Endothelial cell (in vitro differentiated cells): ENCODE measurements around the gene ARMC9. TPM values are rescaled to one million over a fixed set of nuclear protein-coding genes. Genes with fewer than 3 reads are reported as not detected.

Experiments
- DNase-seq: peaks from one replicate; pipeline ENCODE4 v3.0.0; 2021; ENCODE audit warnings: low spot score
- H3K27ac Mint-ChIP-seq: one replicate; pipeline ENCODE4 v1.8.0; 2021; ENCODE audit warnings: mixed read lengths, inconsistent platforms; ENCODE audit not compliant: unreplicated experiment
- H3K27me3 Mint-ChIP-seq: one replicate; pipeline ENCODE4 v1.8.0; 2021; ENCODE audit warnings: mild to moderate bottlenecking, moderate library complexity, mixed read lengths, inconsistent platforms; ENCODE audit not compliant: unreplicated experiment
- H3K36me3 Mint-ChIP-seq: one replicate; pipeline ENCODE4 v1.8.0; 2021; ENCODE audit warnings: mild to moderate bottlenecking, low read depth, mixed read lengths, inconsistent platforms; ENCODE audit not compliant: unreplicated experiment
- H3K4me1 Mint-ChIP-seq: one replicate; pipeline ENCODE4 v1.8.0; 2021; ENCODE audit warnings: mild to moderate bottlenecking, mixed read lengths, inconsistent platforms; ENCODE audit not compliant: unreplicated experiment
- H3K4me3 Mint-ChIP-seq: one replicate; pipeline ENCODE4 v1.8.0; 2021; ENCODE audit warnings: mild to moderate bottlenecking, mixed read lengths, inconsistent platforms; ENCODE audit not compliant: unreplicated experiment
- H3K9me3 Mint-ChIP-seq: one replicate; pipeline ENCODE4 v1.8.0; 2021; ENCODE audit warnings: mixed read lengths, inconsistent platforms; ENCODE audit not compliant: unreplicated experiment
- CTCF ChIP-seq: fragments of 200-600 bp; sonication (generic); IDR thresholded peaks from one replicate; pipeline ENCODE4 v1.5.0; 2021; ENCODE audit warnings: antibody characterized with exemption; ENCODE audit not compliant: unreplicated experiment
- total RNA-seq: library from RNA; stranded (reverse); fragmentation: NEBNext Ultra II Directional; extraction: Animal tissue kit (Norgen Biotek cat#: 25700); gene quantifications from one replicate; pipeline ENCODE4 v1.2.1, GENCODE V29; 2021; ENCODE audit not compliant: unreplicated experiment

Gene ARMC9
- total RNA-seq, 1 donor from 2014 or later: 18.3 TPM

GRCh38 chr2:231294116-231294515 is 95.7 kb downstream of the ARMC9 start:
- no peak for DNase-seq
- Mint-ChIP-seq H3K9me3 (no peaks in the 10 kb centered on the region), H3K4me3 (no peak overlapping the region), H3K27me3 (no peaks in the 10 kb centered on the region), H3K27ac (no peak overlapping the region), H3K4me1 (peaks cover under 1% of the 10 kb centered on the region), H3K36me3 (peaks cover 3% of the 10 kb centered on the region)
- no peak for TF ChIP-seq CTCF

- Mint-ChIP-seq H3K4me1 (peaks cover 6% of the 10 kb centered on the region), H3K4me3 (peak overlapping the region; percentile 56), H3K27ac (no peak overlapping the region), H3K36me3 (peaks cover 3% of the 10 kb centered on the region), H3K27me3 (no peaks in the 10 kb centered on the region), H3K9me3 (no peaks in the 10 kb centered on the region)
- no peak for DNase-seq
- no peak for TF ChIP-seq CTCF
Measured at GRCh38 chr2:231294571-231295362, 96.3 kb downstream of the ARMC9 start.

GRCh38 chr2:231295363-231295655 is 96.9 kb downstream of the ARMC9 start:
- DNase-seq: no peak
- Mint-ChIP-seq H3K27ac (no peak overlapping the region), H3K36me3 (peaks cover 3% of the 10 kb centered on the region), H3K9me3 (no peaks in the 10 kb centered on the region), H3K4me1 (peaks cover 11% of the 10 kb centered on the region), H3K4me3 (peak overlapping the region; percentile 56), H3K27me3 (no peaks in the 10 kb centered on the region)
- no peak for TF ChIP-seq CTCF

GRCh38 chr2:231296401-231296974 is 98.1 kb downstream of the ARMC9 start:
- TF ChIP-seq CTCF: no peak
- no peak overlapping the region for H3K4me3 Mint-ChIP-seq
- DNase-seq: no peak
- no peaks in the 10 kb centered on the region for H3K9me3 Mint-ChIP-seq
- H3K27me3 Mint-ChIP-seq: no peaks in the 10 kb centered on the region
- H3K4me1 Mint-ChIP-seq: peaks cover 11% of the 10 kb centered on the region
- peaks cover 3% of the 10 kb centered on the region for H3K36me3 Mint-ChIP-seq
- no peak overlapping the region for H3K27ac Mint-ChIP-seq
